Neural cell (in vitro differentiated cells): ENCODE measurements around the gene SKIC3. TPM values are rescaled to one million over a fixed set of nuclear protein-coding genes. Genes with fewer than 3 reads are reported as not detected.

Experiments used
- H2AFZ ChIP-seq: fragments of 200-600, 300-800 bp; sonication (generic), shearing (Covaris generic); 2 replicates; pipeline ENCODE4 v1.6.0; 2014; ENCODE audit warnings: low read depth, mild to moderate bottlenecking, antibody characterized with exemption, low read length, moderate library complexity
- H3F3A ChIP-seq: fragments of 200-600 bp; shearing (Covaris generic); 2 replicates; pipeline ENCODE4 v1.6.1; 2016; ENCODE audit warnings: mild to moderate bottlenecking, moderate library complexity, mixed read lengths, antibody characterized with exemption, low read length; ENCODE audit not compliant: insufficient read depth, poor library complexity, severe bottlenecking
- H3K27ac ChIP-seq: fragments of 200-600, 300-800 bp; sonication (generic), shearing (Covaris generic); 2 replicates; pipeline ENCODE4 v1.5.1; 2014; ENCODE audit warnings: mild to moderate bottlenecking, low read length, moderate library complexity
- H3K27me3 ChIP-seq: fragments of 300-800, 200-600 bp; sonication (generic), shearing (Covaris generic); 2 replicates; pipeline ENCODE4 v1.6.0; 2014; ENCODE audit warnings: mild to moderate bottlenecking, low read depth, low read length, moderate library complexity; ENCODE audit not compliant: insufficient read depth
- H3K36me3 ChIP-seq: fragments of 300-800, 200-600 bp; sonication (generic), shearing (Covaris generic); 2 replicates; pipeline ENCODE4 v1.5.1; 2014; ENCODE audit warnings: mild to moderate bottlenecking, antibody characterized with exemption, low read length, moderate library complexity; ENCODE audit not compliant: insufficient read depth
- H3K4me2 ChIP-seq: fragments of 300-800, 200-600 bp; sonication (generic), shearing (Covaris generic); 2 replicates; pipeline ENCODE4 v1.6.0; 2014; ENCODE audit warnings: mild to moderate bottlenecking, low read length
- H3K4me3 ChIP-seq: fragments of 300-800, 200-600 bp; sonication (generic), shearing (Covaris generic); 2 replicates; pipeline ENCODE4 v1.5.1; 2014; ENCODE audit warnings: mild to moderate bottlenecking, low read length, moderate library complexity
- H3K79me2 ChIP-seq: fragments of 200-600 bp; shearing (Covaris generic); replicated peaks from 2 replicates; pipeline ENCODE4 v1.6.0; 2014; ENCODE audit warnings: mild to moderate bottlenecking, low read length, moderate library complexity; ENCODE audit not compliant: insufficient read depth
- H3K9ac ChIP-seq: fragments of 300-800, 200-600 bp; sonication (generic), shearing (Covaris generic); 2 replicates; pipeline ENCODE4 v1.6.1; 2016; ENCODE audit warnings: mild to moderate bottlenecking, low read length, mixed read lengths
- H3K9me2 ChIP-seq: fragments of 200-600 bp; shearing (Covaris generic); 2 replicates; pipeline ENCODE4 v1.6.1; 2016; ENCODE audit warnings: mild to moderate bottlenecking, low read length, mixed read lengths; ENCODE audit not compliant: insufficient read depth
- H3K9me3 ChIP-seq: fragments of 200-600, 300-800 bp; sonication (generic), shearing (Covaris generic); 2 replicates; pipeline ENCODE4 v1.6.1; 2016; ENCODE audit warnings: mild to moderate bottlenecking, mixed run types, low read length, moderate library complexity, mixed read lengths
- H4K20me1 ChIP-seq: fragments of 200-600 bp; shearing (Covaris generic); 2 replicates; pipeline ENCODE4 v1.6.1; 2016; ENCODE audit warnings: mild to moderate bottlenecking, mixed run types; ENCODE audit not compliant: insufficient read depth
- CTCF ChIP-seq: fragments of 450-650 bp; IDR thresholded peaks from 2 replicates; pipeline ENCODE4 v1.5.1; 2014; ENCODE audit warnings: antibody characterized with exemption, mild to moderate bottlenecking, moderate library complexity; ENCODE audit not compliant: poor library complexity, severe bottlenecking
- EP300 ChIP-seq: fragments of 450-650 bp; conservative IDR thresholded peaks from 2 replicates; pipeline ENCODE4 v1.6.1; 2014; ENCODE audit warnings: antibody characterized with exemption, mild to moderate bottlenecking, moderate library complexity; ENCODE audit not compliant: poor library complexity, severe bottlenecking
- EZH2 ChIP-seq: fragments of 200-600, 300-800 bp; shearing (Covaris generic), sonication (generic); IDR thresholded peaks from 2 replicates; pipeline ENCODE4 v1.6.1; 2014; ENCODE audit warnings: antibody characterized with exemption, low read length, borderline replicate concordance, mild to moderate bottlenecking; ENCODE audit not compliant: insufficient read depth, poor library complexity, severe bottlenecking
- MXI1 ChIP-seq: fragments of 450-650 bp; conservative IDR thresholded peaks from 2 replicates; pipeline ENCODE4 v1.6.1; 2014; ENCODE audit warnings: antibody characterized with exemption, mild to moderate bottlenecking; ENCODE audit not compliant: poor library complexity, severe bottlenecking
- POLR2AphosphoS5 ChIP-seq: IDR thresholded peaks from 2 replicates; pipeline ENCODE4 v1.6.1; 2012
- RAD21 ChIP-seq: fragments of 450-650 bp; conservative IDR thresholded peaks from 2 replicates; pipeline ENCODE4 v1.6.1; 2014; ENCODE audit warnings: antibody characterized with exemption, mild to moderate bottlenecking, moderate library complexity
- REST ChIP-seq: IDR thresholded peaks from 2 replicates; pipeline ENCODE4 v1.6.1; 2012; ENCODE audit warnings: borderline replicate concordance
- SMC3 ChIP-seq: fragments of 450-650 bp; conservative IDR thresholded peaks from 2 replicates; pipeline ENCODE4 v1.6.1; 2014; ENCODE audit warnings: antibody characterized with exemption, mild to moderate bottlenecking, moderate library complexity; ENCODE audit not compliant: poor library complexity
- TAF1 ChIP-seq: IDR thresholded peaks from 2 replicates; pipeline ENCODE4 v1.6.1; 2012; ENCODE audit warnings: low read depth
- polyA minus RNA-seq: library from RNA; depleted of rRNA, polyadenylated mRNA; stranded (reverse); fragments of >200 nt; gene quantifications from 2 replicates; pipeline ENCODE4 v1.2.3, GENCODE V29; 2014
- polyA plus RNA-seq: library from polyadenylated mRNA; depleted of rRNA; stranded (reverse); fragments of >200 nt; gene quantifications from 2 replicates; pipeline ENCODE4 v1.2.3, GENCODE V29; 2014

Gene SKIC3
- 119 and 145 TPM in 2 replicates for polyA plus RNA-seq
- 185 and 213 TPM in 2 replicates for polyA minus RNA-seq

GRCh38 chr5:95554647-95555548 is at the start of gene SKIC3, which contains the start of gene ARSK:
Gene SKIC3, minus strand, starts transcription at chr5:95554977. Its CDS starts 7,827 bp downstream, at chr5:95547150.
Gene ARSK, plus strand, starts transcription at chr5:95555101. Its CDS starts 178 bp downstream, at chr5:95555279.
- no peaks in the 10 kb centered on the region for H4K20me1 ChIP-seq
- H3K9me3 ChIP-seq: no peaks in the 10 kb centered on the region
- peak within 1 kb of the TSS; percentile 58 for H2AFZ ChIP-seq
- peak within 1 kb of the TSS; percentile 70 for H3K9ac ChIP-seq
- peak within 1 kb of the TSS; percentile 87 for H3K4me2 ChIP-seq
- peaks cover 30% of the 10 kb centered on the region for H3K79me2 ChIP-seq
- H3K27me3 ChIP-seq: no peaks in the 10 kb centered on the region
- H3K4me3 ChIP-seq: peak within 1 kb of the TSS; percentile 77
- no peaks in the 10 kb centered on the region for H3F3A ChIP-seq
- H3K9me2 ChIP-seq: no peaks in the 10 kb centered on the region
- TF ChIP-seq CTCF: peak; percentile 65
- peak; percentile 89 for TF ChIP-seq POLR2AphosphoS5
- TF ChIP-seq EP300: no peak
- peak; percentile 85 for TF ChIP-seq TAF1
- TF ChIP-seq EZH2: no peak
- TF ChIP-seq REST: peak; percentile 18
- TF ChIP-seq SMC3: peak; percentile 80
- TF ChIP-seq MXI1: peak; percentile 86
- peak; percentile 70 for TF ChIP-seq RAD21
- H3K36me3 ChIP-seq: no peaks in the 10 kb centered on the region
- peak within 1 kb of the TSS; percentile 86 for H3K27ac ChIP-seq

- H3K4me2 ChIP-seq: no peak overlapping the region
- no peak overlapping the region for H2AFZ ChIP-seq
- H3K9ac ChIP-seq: no peak overlapping the region
- H3K4me3 ChIP-seq: no peak overlapping the region
- no peaks in the 10 kb centered on the region for H3K27me3 ChIP-seq
- H3K9me3 ChIP-seq: no peaks in the 10 kb centered on the region
- no peak overlapping the region for H3K27ac ChIP-seq
- H4K20me1 ChIP-seq: no peaks in the 10 kb centered on the region
- TF ChIP-seq REST (no peak), RAD21 (no peak), TAF1 (no peak), EP300 (no peak), EZH2 (no peak), POLR2AphosphoS5 (no peak), SMC3 (no peak), MXI1 (no peak), CTCF (no peak)
- H3K9me2 ChIP-seq: no peaks in the 10 kb centered on the region
- no peaks in the 10 kb centered on the region for H3K79me2 ChIP-seq
- no peaks in the 10 kb centered on the region for H3F3A ChIP-seq
- no peaks in the 10 kb centered on the region for H3K36me3 ChIP-seq
Observed at GRCh38 chr5:95600557-95600956, 45.8 kb upstream of the SKIC3 start.
